GM12878 (cell line): ENCODE results near the gene PREX1. TPM values are rescaled to one million over a fixed set of nuclear protein-coding genes. Genes with fewer than 3 reads are reported as not detected.

Experiments used
- ATAC-seq: fragments of 200-7000 bp; cut with Tn5 transposase; 3 replicates; pipeline ENCODE4 v1.9.1; 2020; ENCODE audit warnings: mild to moderate bottlenecking, moderate library complexity
- BruUV-seq: library from RNA; stranded (reverse); fragments of 400-500 nt; replicated peaks from 2 replicates; lab custom pipeline; 2021; lab: Mats Ljungman, UMichigan
- CTCF ChIA-PET: fragments of 300-600 bp; sonication (Branson Sonifier 250); formaldehyde crosslinking; extraction: SDS; loops from one replicate; lab custom pipeline; 2021; ENCODE audit warnings: inconsistent platforms; lab: Yijun Ruan, JAX
- POLR2A ChIA-PET: fragments of 350-600 bp; formaldehyde crosslinking; extraction: SDS; loops from one replicate; lab custom pipeline; 2021; ENCODE audit warnings: inconsistent platforms; lab: Charles Lee
- RAD21 ChIA-PET: fragments of 300-600 bp; sonication (Branson Sonifier 250); formaldehyde crosslinking; loops from one replicate; lab custom pipeline; 2023; ENCODE audit warnings: antibody characterized with exemption; ENCODE audit not compliant: unreplicated experiment; lab: Charles Lee
- SMC1A ChIA-PET: fragments of 300-600 bp; sonication (Branson Sonifier 250); formaldehyde crosslinking; loops from one replicate; lab custom pipeline; 2023; ENCODE audit not compliant: unreplicated experiment, uncharacterized antibody; lab: Charles Lee
- DNase-seq: peaks from one replicate; pipeline ENCODE4 v3.0.0-alpha.2; 2011; ENCODE audit warnings: low read depth, low spot score
- FAIRE-seq: peaks from 3 replicates; lab custom pipeline; 2011; peaks lifted over from hg19 to GRCh38; lab: Jason Lieb, UNC
- H2AFZ ChIP-seq: 2 replicates; pipeline ENCODE4 v1.6.0; 2011; ENCODE audit warnings: low read depth, low read length, control low read depth; ENCODE audit not compliant: control insufficient read depth
- H3K27ac ChIP-seq: 2 replicates; pipeline ENCODE4 v1.5.1; 2011; ENCODE audit warnings: control low read depth; ENCODE audit not compliant: control insufficient read depth, insufficient read depth
- H3K27me3 ChIP-seq, 2 experiments: replicated peaks in 1 of 2; 2 replicates each; pipeline versions ENCODE4 v1.6.0 to v1.6.1; 2011; ENCODE audit warnings: low read length in 1 of 2; ENCODE audit not compliant: control insufficient read depth in 2 of 2, insufficient read depth in 2 of 2
- H3K36me3 ChIP-seq, 2 experiments: 2 replicates each; pipeline ENCODE4 v1.5.1; 2011; ENCODE audit warnings: low read length in 1 of 2; ENCODE audit not compliant: control insufficient read depth in 2 of 2, insufficient read depth in 2 of 2
- H3K4me1 ChIP-seq: 2 replicates; pipeline ENCODE4 v1.6.1; 2011; ENCODE audit warnings: mild to moderate bottlenecking, low read length, moderate library complexity, mixed read lengths; ENCODE audit not compliant: control insufficient read depth, insufficient read depth
- H3K4me2 ChIP-seq: 2 replicates; pipeline ENCODE4 v1.6.0; 2011; ENCODE audit warnings: control low read depth; ENCODE audit not compliant: control insufficient read depth, insufficient read depth
- H3K4me3 ChIP-seq: fragments of 200-600 bp; sonication (generic); 2 replicates; pipeline ENCODE4 v1.5.1; 2016
- H3K79me2 ChIP-seq: 2 replicates; pipeline ENCODE4 v1.6.0; 2011; ENCODE audit warnings: low read length; ENCODE audit not compliant: control insufficient read depth, insufficient read depth
- H3K9ac ChIP-seq: 2 replicates; pipeline ENCODE4 v1.8.0; 2011; ENCODE audit warnings: low read length, control low read depth, mixed read lengths; ENCODE audit not compliant: control insufficient read depth, insufficient read depth
- H3K9me3 ChIP-seq: replicated peaks from 3 replicates; pipeline ENCODE4 v1.5.1; 2011; ENCODE audit warnings: mild to moderate bottlenecking, low read length; ENCODE audit not compliant: control insufficient read depth, insufficient read depth
- H4K20me1 ChIP-seq: 2 replicates; pipeline ENCODE4 v1.6.0; 2011; ENCODE audit not compliant: control insufficient read depth, insufficient read depth
- KAT2A ChIP-seq: conservative IDR thresholded peaks from 2 replicates; pipeline ENCODE4 v1.6.1; 2011; ENCODE audit warnings: low read depth, low read length; ENCODE audit not compliant: control insufficient read depth
- RBBP5 ChIP-seq: fragments of 200-600 bp; sonication (generic); conservative IDR thresholded peaks from 2 replicates; pipeline ENCODE4 v1.6.1; 2016
- SMAD5 ChIP-seq: IDR thresholded peaks from 2 replicates; pipeline ENCODE4 v1.6.1; 2016; ENCODE audit warnings: antibody characterized with exemption, low read depth
- SREBF2 ChIP-seq: IDR thresholded peaks from 2 replicates; pipeline ENCODE4 v1.6.1; 2012; ENCODE audit warnings: mild to moderate bottlenecking, low read length
- WGBS: methylation state at CpG from one replicate; pipeline ENCODE4 v1.1.6; 2016; ENCODE audit warnings: low lambda C conversion rate; ENCODE audit not compliant: insufficient replicate concordance, insufficient coverage; ENCODE audit errors: missing lambda C conversion rate; 5-methylcytosine and 5-hydroxymethylcytosine counted together
- in situ Hi-C: fragments of 300-500 bp; cut with MboI; formaldehyde crosslinking; loops from 9 replicates; pipeline ENCODE4 v1.14.3; 2018; ENCODE audit warnings: mixed read lengths
- intact Hi-C: fragments of 100-400 bp; cut with micrococcal nuclease; formaldehyde crosslinking; loops from one replicate; pipeline ENCODE4 v1.14.2; 2022; ENCODE audit not compliant: unreplicated experiment
- polyA plus RNA-seq, 11 experiments: library from polyadenylated mRNA; depleted of rRNA in 4 of 11; unstranded in 6 of 11; stranded (reverse) in 5 of 11; fragments of >200 nt; fragmentation: Nextera tagmentation in 4 of 11; fragmentation: Illumina TruSeq in 1 of 11; extraction: Ambion mirVana in 4 of 11; extraction: Trizol in 1 of 11; gene quantifications; 1 replicate in 1 of 11; 2 replicates in 10 of 11; pipeline versions ENCODE4 v1.2.1 to v1.2.3, GENCODE V29; 2011 to 2016; ENCODE audit warnings: inconsistent platforms in 2 of 11, missing spikeins in 2 of 11, low read depth in 1 of 11
- total RNA-seq, 4 experiments: library from RNA; depleted of rRNA in 3 of 4; stranded (reverse); fragments of >200 nt in 3 of 4; fragmentation: Illumina TruSeq in 1 of 4; extraction: Trizol in 1 of 4; gene quantifications; 2 replicates each; pipeline versions ENCODE4 v1.2.1 to v1.2.3, GENCODE V29; 2013 to 2021

Gene PREX1
- total and polyA plus RNA-seq, 10 of the 15 experiments (the other 5 are each of a cell fraction or from before 2014, with no cell fraction given) = 2.6 to 114 (median 38.9) TPM

GRCh38 chr20:48702455-48702913 lies 125.3 kb downstream of the PREX1 start:
- no peak for TF ChIP-seq RBBP5
- in situ Hi-C loops (no loop called here), intact Hi-C loops (no loop called here)
- FAIRE-seq (no peak), ATAC-seq (no peak), DNase-seq (no peak)
- RAD21 ChIA-PET = no interaction called here
- Histone ChIP-seq H3K9ac (no peak overlapping the region), H3K27me3 (no peaks in the 10 kb centered on the region), H3K9me3 (no peaks in the 10 kb centered on the region), H4K20me1 (no peaks in the 10 kb centered on the region; the same call in none of the 2 replicates), H3K79me2 (no peaks in the 10 kb centered on the region; the same call in none of the 2 replicates), H3K4me3 (no peak overlapping the region), H3K4me1 (no peaks in the 10 kb centered on the region), H2AFZ (no peak overlapping the region), H3K4me2 (no peak overlapping the region), H3K27ac (no peak overlapping the region), H3K36me3 (peaks cover 44 to 51% of the 10 kb centered on the region in 2 experiments)
- no TSS peak for BruUV-seq
- CTCF ChIA-PET = no interaction called here
- POLR2A ChIA-PET = no interaction called here
- 94% methylated on average over 8 of the region's 8 CpGs for WGBS
- SMC1A ChIA-PET = no interaction called here

DNA sequence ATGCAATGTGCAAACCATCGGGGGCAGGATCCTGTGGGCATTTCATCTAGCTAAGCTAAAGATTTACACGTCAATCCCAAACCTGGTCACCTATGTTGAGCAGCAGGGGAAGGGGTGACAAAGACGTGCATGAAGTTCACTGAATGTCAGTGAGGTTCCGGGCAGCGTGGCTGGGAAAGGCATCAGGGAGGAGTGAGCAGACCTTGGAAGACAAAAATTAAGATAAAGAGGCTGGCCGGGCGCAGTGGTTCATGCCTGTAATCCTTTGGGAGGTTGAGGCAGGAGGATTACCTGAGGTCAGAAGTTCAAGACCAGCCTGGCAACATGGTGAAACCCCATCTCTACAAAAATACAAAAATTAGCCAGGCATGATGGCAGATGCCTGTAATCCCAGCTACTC lies 126.1 kb downstream of the PREX1 start:
- ATAC-seq = no peak
- Histone ChIP-seq H3K36me3 (peaks cover 40 to 47% of the 10 kb centered on the region in 2 experiments), H3K79me2 (no peaks in the 10 kb centered on the region; the same call in none of the 2 replicates), H3K4me2 (no peak overlapping the region), H3K27ac (no peak overlapping the region), H3K9me3 (no peaks in the 10 kb centered on the region), H3K27me3 (no peaks in the 10 kb centered on the region), H3K9ac (no peak overlapping the region), H3K4me3 (no peak overlapping the region), H4K20me1 (no peaks in the 10 kb centered on the region; the same call in none of the 2 replicates), H3K4me1 (no peaks in the 10 kb centered on the region), H2AFZ (no peak overlapping the region)
- ChIA-PET RAD21 (no interaction called here), CTCF (interaction anchor here (0.6 to 0.7 kb wide), 2 partner anchors 16 to 41 kb away, joined by 3 read pairs; no protein-coding TSS in a partner anchor), SMC1A (no interaction called here), POLR2A (no interaction called here)
- WGBS = 99% methylated on average over 7 of the region's 7 CpGs
- TF ChIP-seq SMAD5 = no peak
- TF ChIP-seq SREBF2 = no peak
- TF ChIP-seq KAT2A = no peak
- intact Hi-C loops = no loop called here
- FAIRE-seq = no peak
- no TSS peak for BruUV-seq
- in situ Hi-C loops = no loop called here
- no peak for DNase-seq
